Astrocyte (in vitro differentiated cells and primary cell): ENCODE data around the gene GPR179.
"Not testable (repeated sequence)": the region's sequence is repeated elsewhere in the genome, so short reads cannot be mapped to it uniquely, and the experiment has no call there.

Source experiments
- EZH2 ChIP-seq: IDR thresholded peaks from 2 replicates; pipeline ENCODE4 v1.6.1; 2012; ENCODE audit warnings: mild to moderate bottlenecking, low read length, inconsistent platforms; ENCODE audit not compliant: insufficient read depth
- TF ChIP-seq, protein P1 (sequence below): IDR thresholded peaks from 2 replicates; pipeline ENCODE4 v1.5.1; 2011; ENCODE audit warnings: low read depth, mild to moderate bottlenecking, inconsistent platforms, low read length, moderate library complexity; ENCODE audit not compliant: insufficient read depth

DNA sequence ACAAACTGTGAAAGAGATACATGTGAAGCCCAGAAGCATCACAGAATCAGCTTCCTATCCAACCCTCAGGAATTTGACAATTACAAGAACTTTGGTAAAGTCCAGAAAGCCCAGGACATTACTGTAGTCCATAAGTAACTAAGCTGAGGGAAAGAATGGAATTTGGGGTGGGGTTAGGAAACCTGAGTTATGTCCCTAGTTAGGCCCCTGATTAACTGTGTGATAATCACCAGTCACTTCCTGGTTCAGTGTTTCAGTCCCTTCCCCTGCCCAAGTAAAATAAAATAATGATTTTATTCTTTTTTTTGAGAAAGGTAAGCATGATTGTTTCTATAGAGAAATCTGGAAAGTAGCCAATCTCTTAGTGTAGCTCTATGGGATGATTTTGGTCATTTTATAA is 57.8 kb downstream of the GPR179 start:
- TF ChIP-seq, protein P1, sequence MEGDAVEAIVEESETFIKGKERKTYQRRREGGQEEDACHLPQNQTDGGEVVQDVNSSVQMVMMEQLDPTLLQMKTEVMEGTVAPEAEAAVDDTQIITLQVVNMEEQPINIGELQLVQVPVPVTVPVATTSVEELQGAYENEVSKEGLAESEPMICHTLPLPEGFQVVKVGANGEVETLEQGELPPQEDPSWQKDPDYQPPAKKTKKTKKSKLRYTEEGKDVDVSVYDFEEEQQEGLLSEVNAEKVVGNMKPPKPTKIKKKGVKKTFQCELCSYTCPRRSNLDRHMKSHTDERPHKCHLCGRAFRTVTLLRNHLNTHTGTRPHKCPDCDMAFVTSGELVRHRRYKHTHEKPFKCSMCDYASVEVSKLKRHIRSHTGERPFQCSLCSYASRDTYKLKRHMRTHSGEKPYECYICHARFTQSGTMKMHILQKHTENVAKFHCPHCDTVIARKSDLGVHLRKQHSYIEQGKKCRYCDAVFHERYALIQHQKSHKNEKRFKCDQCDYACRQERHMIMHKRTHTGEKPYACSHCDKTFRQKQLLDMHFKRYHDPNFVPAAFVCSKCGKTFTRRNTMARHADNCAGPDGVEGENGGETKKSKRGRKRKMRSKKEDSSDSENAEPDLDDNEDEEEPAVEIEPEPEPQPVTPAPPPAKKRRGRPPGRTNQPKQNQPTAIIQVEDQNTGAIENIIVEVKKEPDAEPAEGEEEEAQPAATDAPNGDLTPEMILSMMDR = not testable (repeated sequence)
- TF ChIP-seq EZH2 = not testable (repeated sequence)
